ENCODE results near the gene EDA. TPM values are rescaled to one million over a fixed set of nuclear protein-coding genes. Genes with fewer than 3 reads are reported as not detected.
"Not testable (repeated sequence)": the region's sequence is repeated elsewhere in the genome, so short reads cannot be mapped to it uniquely, and the experiment has no call there.

The EDA gene
- total RNA-seq, 1 experiment from 2014 or later, result 1.1 TPM

DNA sequence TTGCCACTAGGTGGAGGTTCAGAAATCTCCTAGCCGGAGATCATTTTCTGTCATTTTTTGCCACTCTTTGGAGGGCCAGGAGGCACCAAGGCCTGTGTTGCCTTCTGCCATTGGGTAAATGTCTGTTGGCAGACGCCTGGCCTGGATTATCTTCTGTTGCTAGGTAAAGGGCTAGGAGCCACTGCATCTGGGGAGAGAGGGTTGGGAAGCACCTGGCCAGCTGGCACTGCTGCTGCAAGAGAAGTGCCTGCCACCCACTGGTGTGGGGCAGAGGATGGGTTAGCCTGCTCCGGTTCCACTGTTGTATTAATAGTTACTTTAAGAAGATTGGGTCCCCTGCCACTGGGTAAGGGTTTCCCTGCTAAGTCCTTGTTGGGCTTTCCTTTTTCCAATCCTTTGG lies 375.8 kb downstream of the EDA start:
- Mint-ChIP-seq H3K9me3 (ENCODE audit: unreplicated experiment) (peaks cover 3% of the 10 kb centered on the region), H3K36me3 (ENCODE audit: insufficient read depth, unreplicated experiment) (no peaks in the 10 kb centered on the region), H3K27ac (ENCODE audit: low read depth, unreplicated experiment) (no peak overlapping the region), H3K27me3 (ENCODE audit: insufficient read depth, unreplicated experiment) (peaks cover 36% of the 10 kb centered on the region), H3K4me3 (ENCODE audit: unreplicated experiment) (no peak overlapping the region), H3K4me1 (ENCODE audit: insufficient read depth, unreplicated experiment) (no peaks in the 10 kb centered on the region)
- DNase-seq (ENCODE audit: unreplicated experiment), result no peak
- ChIA-PET POLR2A (no interaction called here), CTCF (interaction anchor here (0.7 kb wide), 1 partner anchor 88 kb away, joined by 8 read pairs; no protein-coding TSS in a partner anchor)
- intact Hi-C loops (cut with micrococcal nuclease), result no loop called here
- BruUV-seq (replicated peaks), result no TSS peak
- no peak for TF ChIP-seq CTCF (IDR thresholded peaks at IDR 0.05; ENCODE audit: unreplicated experiment)

GRCh38 chrX:69993494-69993893 lies 377.6 kb downstream of the EDA start:
- Mint-ChIP-seq H3K27ac (ENCODE audit: low read depth, unreplicated experiment) (no peak overlapping the region), H3K4me3 (ENCODE audit: unreplicated experiment) (no peak overlapping the region), H3K4me1 (ENCODE audit: insufficient read depth, unreplicated experiment) (no peaks in the 10 kb centered on the region), H3K9me3 (ENCODE audit: unreplicated experiment) (peaks cover 7% of the 10 kb centered on the region), H3K36me3 (ENCODE audit: insufficient read depth, unreplicated experiment) (no peaks in the 10 kb centered on the region), H3K27me3 (ENCODE audit: insufficient read depth, unreplicated experiment) (peaks cover 26% of the 10 kb centered on the region)
- intact Hi-C loops (cut with micrococcal nuclease), result no loop called here
- no TSS peak for BruUV-seq (replicated peaks)
- TF ChIP-seq CTCF (IDR thresholded peaks at IDR 0.05; ENCODE audit: unreplicated experiment), result no peak
- ChIA-PET CTCF (no interaction called here), POLR2A (no interaction called here)
- no peak for DNase-seq (ENCODE audit: unreplicated experiment)

- intact Hi-C loops (cut with micrococcal nuclease), result no loop called here
- no TSS peak for BruUV-seq (replicated peaks)
- H3K9me3 Mint-ChIP-seq (ENCODE audit: unreplicated experiment), result peaks cover 15% of the 10 kb centered on the region
- no peak overlapping the region for H3K4me3 Mint-ChIP-seq (ENCODE audit: unreplicated experiment)
- DNase-seq (ENCODE audit: unreplicated experiment), result no peak
- peaks cover 25% of the 10 kb centered on the region for H3K27me3 Mint-ChIP-seq (ENCODE audit: insufficient read depth, unreplicated experiment)
- POLR2A ChIA-PET, result no interaction called here
- no peak overlapping the region for H3K27ac Mint-ChIP-seq (ENCODE audit: low read depth, unreplicated experiment)
- H3K36me3 Mint-ChIP-seq (ENCODE audit: insufficient read depth, unreplicated experiment), result no peaks in the 10 kb centered on the region
- TF ChIP-seq CTCF (IDR thresholded peaks at IDR 0.05; ENCODE audit: unreplicated experiment), result no peak
- no peaks in the 10 kb centered on the region for H3K4me1 Mint-ChIP-seq (ENCODE audit: insufficient read depth, unreplicated experiment)
- CTCF ChIA-PET, result no interaction called here
Measured at GRCh38 chrX:69995362-69996112, 379.6 kb downstream of the EDA start.

DNA sequence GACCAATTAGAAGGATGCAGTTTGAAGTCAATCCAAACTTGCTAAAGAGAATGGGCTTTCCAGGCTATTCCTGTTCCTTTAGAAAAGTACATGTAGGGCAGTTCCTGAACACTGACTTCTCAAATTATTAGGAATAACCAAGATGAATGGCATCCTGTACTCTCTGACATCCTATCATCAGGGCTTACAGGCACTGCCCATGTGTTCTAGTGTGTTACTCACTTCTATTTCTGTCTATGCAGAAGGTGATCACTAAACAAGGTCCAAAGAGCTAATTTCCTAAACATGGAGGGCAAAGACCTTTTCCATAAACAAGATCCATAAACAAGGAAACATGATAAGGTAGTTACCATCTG lies 380.2 kb downstream of the EDA start:
- no peak for TF ChIP-seq CTCF (IDR thresholded peaks at IDR 0.05; ENCODE audit: unreplicated experiment)
- Mint-ChIP-seq H3K27ac (ENCODE audit: low read depth, unreplicated experiment) (no peak overlapping the region), H3K36me3 (ENCODE audit: insufficient read depth, unreplicated experiment) (no peaks in the 10 kb centered on the region), H3K9me3 (ENCODE audit: unreplicated experiment) (peaks cover 15% of the 10 kb centered on the region), H3K27me3 (ENCODE audit: insufficient read depth, unreplicated experiment) (peaks cover 25% of the 10 kb centered on the region), H3K4me1 (ENCODE audit: insufficient read depth, unreplicated experiment) (no peaks in the 10 kb centered on the region), H3K4me3 (ENCODE audit: unreplicated experiment) (no peak overlapping the region)
- CTCF ChIA-PET, result no interaction called here
- DNase-seq (ENCODE audit: unreplicated experiment), result no peak
- POLR2A ChIA-PET, result no interaction called here
- intact Hi-C loops (cut with micrococcal nuclease), result no loop called here
- BruUV-seq (replicated peaks), result no TSS peak

DNA sequence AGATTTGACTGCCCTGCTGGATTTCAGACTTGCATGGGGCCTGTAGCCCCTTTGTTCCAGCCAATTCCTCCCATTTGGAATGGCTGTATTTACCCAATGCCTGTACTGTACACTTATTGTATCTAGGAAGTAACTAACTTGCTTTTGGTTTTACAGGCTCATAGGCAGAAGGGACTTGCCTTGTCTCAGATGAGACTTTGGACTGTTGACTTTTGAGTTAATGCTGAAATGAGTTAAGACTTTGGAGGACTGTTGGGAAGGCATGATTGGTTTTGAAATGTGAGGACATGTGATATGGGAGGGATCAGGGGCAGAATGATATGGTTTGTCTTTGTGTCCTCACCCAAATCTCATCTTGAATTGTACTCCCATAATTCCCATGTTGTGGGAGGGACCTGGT lies 382.4 kb downstream of the EDA start:
- intact Hi-C loops (cut with micrococcal nuclease); H3K4me3 Mint-ChIP-seq (ENCODE audit: unreplicated experiment); POLR2A ChIA-PET; DNase-seq (ENCODE audit: unreplicated experiment); CTCF ChIA-PET; BruUV-seq (replicated peaks); H3K4me1 Mint-ChIP-seq (ENCODE audit: insufficient read depth, unreplicated experiment); H3K27ac Mint-ChIP-seq (ENCODE audit: low read depth, unreplicated experiment); H3K36me3 Mint-ChIP-seq (ENCODE audit: insufficient read depth, unreplicated experiment): not testable (repeated sequence)
- H3K27me3 Mint-ChIP-seq (ENCODE audit: insufficient read depth, unreplicated experiment), result peaks cover 40% of the 10 kb centered on the region
- peaks cover 15% of the 10 kb centered on the region for H3K9me3 Mint-ChIP-seq (ENCODE audit: unreplicated experiment)
